Left forelimb (tissue), 1 donor: Measurements from ENCODE around the gene HMHB1.

ENCODE experiments used
- DNase-seq: peaks from one replicate; pipeline ENCODE4 v3.0.0-alpha.2; 2018; ENCODE audit warnings: low spot score

Gene HMHB1

DNA sequence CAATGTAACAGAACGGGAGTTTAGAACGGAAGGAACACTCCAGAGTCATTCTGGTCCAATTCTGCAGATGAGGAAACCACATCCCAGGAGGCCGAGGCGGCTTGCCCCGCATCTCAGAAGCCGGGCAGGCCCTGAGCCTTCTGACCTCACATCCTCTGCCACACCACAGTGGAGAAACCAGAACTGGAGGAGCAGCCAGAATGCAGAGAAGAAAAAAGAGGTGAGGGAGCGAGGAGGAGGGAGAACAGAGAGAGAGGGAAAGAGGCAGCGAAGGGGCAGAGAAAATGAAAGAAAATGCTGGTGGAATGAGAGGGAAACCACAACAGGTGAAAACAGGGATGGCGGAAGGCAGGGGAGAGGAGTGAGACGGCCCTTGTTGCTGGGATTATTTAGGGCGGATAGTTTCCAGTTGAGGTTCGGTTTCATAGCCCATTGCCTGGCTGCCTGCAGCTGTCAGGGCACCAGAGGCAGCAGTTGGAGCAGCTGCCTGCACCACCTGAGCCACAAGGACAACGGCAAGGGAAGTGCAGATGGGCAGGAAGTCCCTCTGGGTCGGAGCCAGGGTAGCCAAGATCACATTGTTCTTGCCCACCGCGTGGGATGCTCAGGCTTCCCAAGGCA, at the start of gene HMHB1:
Gene HMHB1, plus strand, starts transcription at position 77 of the 621 bp plus-strand sequence.
- no peak for DNase-seq

GRCh38 chr5:143762636-143763220, 49.2 kb upstream of the HMHB1 start:
- no peak for DNase-seq

DNA sequence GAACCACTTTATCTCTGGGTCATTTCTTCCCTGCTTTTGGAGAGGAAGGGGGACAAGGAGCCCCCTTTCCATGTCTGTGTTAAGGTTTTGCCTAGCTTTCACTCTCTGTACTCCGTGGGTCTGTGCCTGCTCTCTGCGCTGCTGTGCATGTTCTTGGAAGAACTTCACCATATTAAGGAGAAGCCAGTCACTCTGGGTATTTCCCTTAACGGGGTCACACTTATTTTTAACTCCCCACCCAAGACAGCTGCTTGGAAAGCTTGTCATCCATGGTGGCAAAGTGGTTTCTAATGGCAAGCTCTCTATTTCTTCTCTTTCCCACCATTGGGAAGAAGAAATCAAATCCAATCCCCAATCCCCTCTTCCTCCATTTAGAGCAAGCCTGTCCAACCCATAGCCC, 44.8 kb upstream of the HMHB1 start:
- no peak for DNase-seq

DNA sequence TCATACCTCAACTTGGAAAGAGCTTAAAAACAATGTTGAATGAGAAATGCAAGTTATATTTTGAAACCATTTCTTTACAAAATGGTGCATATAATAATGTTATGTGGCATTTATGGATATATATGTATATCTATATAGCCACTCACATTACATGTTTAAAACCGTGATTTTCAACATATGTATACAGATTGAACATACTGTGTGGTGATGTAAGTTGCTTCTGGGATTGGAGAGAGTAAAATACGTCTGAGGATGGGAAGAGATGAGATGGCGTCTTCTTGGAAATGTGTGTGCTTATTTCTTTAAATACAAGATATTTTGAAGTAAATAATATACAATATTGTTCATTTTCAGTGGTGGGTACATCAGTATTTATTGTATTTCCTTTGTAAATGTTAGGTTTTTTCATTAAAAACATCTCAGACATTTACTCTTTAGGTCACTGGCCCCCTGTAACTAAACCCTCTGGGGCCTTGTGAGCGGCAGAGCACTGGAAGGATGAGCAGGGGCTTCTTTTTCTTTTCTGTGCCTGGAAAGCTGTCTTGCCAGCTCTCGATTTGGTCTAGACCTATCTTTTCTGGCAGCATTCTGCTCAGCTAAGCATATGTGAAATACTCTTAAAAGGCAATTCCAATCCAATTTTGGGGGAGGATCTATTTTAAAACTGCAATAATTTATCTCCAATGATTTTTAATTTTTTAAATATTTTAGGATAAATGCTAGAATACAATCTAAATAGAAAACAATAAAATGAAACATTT, 42.8 kb upstream of the HMHB1 start:
- no peak for DNase-seq

DNA sequence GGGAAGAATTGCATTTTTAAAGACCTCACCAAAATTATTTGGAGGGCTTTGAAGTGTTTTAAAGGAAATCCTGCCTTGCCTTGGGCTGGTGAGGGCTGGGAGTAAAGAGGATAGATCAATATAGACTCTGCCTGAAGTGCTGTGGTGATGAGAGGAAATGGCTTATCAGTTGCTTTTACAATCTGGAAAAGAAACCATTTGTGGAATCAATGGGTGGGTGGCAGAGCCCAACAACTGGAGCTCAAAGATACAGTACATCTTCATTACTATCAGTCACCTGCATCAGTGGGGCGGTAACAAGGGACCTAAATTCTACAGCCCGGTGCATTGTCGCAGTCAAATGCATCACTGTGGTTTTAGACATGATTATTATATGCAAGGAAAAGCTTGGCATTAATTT, 41.5 kb upstream of the HMHB1 start:
- DNase-seq = no peak

DNA sequence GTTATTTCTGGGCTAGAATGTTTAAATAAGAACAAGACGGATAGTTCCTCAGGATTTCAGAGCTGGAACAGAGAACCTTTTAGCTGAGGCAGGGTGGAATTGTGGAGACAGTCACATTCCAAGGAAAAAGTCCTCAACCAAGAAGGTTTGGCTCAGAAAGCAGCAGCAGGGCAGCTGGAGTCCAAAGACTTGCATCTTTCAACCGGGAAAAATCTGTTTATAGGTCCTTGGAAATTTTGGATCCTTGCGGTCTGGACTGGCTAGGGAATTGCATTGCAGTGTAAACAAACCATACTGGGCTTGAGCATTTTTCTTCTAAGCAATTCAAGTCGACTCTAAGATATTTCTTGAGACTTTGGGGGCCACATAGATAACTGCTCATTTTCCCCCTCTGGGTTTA, 40.8 kb upstream of the HMHB1 start:
- DNase-seq = no peak

GRCh38 chr5:143771602-143772001, 40.4 kb upstream of the HMHB1 start:
- no peak for DNase-seq

GRCh38 chr5:143772621-143773020, 39.3 kb upstream of the HMHB1 start:
- no peak for DNase-seq

GRCh38 chr5:143775258-143775657, 36.7 kb upstream of the HMHB1 start:
- no peak for DNase-seq

DNA sequence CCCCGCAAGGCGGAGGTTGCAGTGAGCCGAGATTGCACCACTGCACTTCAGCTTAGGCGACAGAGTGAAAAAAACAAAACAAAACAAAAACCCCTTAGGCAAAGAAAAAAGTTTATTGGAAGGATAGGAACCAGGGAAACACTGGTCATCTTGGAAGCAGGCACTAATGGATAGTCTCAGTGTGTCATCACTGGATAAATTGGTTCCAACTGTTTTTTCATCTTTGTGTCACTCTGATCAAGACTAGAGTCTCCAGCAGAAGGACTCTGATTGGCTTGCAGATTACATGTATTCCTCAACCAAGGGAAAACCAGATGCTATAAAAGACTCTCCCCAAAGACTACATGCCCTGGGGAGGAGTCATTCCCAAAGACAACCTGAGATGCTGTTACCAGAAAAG, 35.0 kb upstream of the HMHB1 start:
- no peak for DNase-seq

- DNase-seq = no peak
These were observed 32.5 kb upstream of the HMHB1 start for GRCh38 chr5:143779506-143779905.

- no peak for DNase-seq
These were observed 29.9 kb upstream of the HMHB1 start for GRCh38 chr5:143781993-143782520.

DNA sequence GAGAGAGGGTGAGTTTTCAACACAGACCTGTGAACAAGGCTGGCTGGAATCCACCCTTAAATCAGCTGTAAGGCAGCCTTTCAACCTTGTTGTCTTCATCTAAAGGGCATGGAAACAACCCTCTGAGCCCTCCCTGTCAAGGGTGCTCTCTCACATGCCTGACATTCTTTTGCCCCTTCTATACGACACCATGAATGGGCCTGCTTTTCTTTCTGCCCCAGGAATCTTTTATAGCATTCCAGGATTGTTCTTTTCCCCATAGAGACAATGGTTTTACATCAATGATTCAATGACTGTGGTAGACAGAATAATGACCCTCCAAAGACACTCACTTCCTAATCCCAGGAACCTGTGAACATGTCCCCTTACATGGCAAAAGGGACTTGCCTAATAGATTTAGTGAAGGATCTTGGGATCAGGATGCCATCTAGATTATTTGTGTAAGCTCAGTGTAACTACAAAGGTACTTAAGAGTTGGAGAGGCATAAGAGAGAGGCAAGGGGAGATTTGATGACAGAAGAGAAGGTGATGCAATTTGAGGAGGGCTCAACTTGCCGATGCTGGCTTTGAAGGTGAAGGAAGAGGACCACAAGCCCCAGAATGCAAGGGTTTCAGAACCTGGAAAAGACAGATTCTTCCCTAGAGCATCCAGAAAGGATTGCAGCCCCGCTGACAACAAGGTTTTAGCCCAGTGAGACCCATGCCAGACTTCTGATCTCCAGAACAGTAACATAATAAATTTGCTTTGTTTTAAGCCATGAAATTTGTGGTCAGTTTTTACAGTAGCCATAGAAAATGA, 29.2 kb upstream of the HMHB1 start:
- no peak for DNase-seq

- no peak for DNase-seq
These were observed 23.6 kb upstream of the HMHB1 start for GRCh38 chr5:143788401-143788800.

- no peak for DNase-seq
These were observed 21.4 kb upstream of the HMHB1 start for GRCh38 chr5:143790457-143791112.

GRCh38 chr5:143791848-143792731, 19.9 kb upstream of the HMHB1 start:
- DNase-seq = no peak

- DNase-seq = no peak
These were observed 18.7 kb upstream of the HMHB1 start for GRCh38 chr5:143793249-143793648.

- no peak for DNase-seq
These were observed 15.8 kb upstream of the HMHB1 start for GRCh38 chr5:143796125-143796524.

DNA sequence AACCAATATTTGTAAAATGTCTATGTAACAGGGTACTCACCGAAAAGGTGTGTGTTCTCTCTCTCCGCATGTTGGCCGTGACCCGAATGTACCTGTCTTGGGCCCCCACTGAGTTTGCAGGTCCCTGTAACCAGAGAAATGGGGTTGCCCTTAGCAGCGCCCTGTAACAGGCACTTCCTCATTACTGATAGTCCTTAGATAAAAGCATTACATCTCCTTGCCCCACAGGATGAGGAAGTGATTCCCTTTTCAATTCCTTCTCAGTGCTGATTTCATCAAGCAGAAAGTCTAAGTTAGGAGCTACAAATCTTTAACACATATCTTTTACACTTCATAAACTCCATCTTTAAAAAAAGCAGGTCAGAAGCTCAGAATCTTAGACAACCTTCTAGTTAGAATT, 15.2 kb upstream of the HMHB1 start:
- DNase-seq = no peak

DNA sequence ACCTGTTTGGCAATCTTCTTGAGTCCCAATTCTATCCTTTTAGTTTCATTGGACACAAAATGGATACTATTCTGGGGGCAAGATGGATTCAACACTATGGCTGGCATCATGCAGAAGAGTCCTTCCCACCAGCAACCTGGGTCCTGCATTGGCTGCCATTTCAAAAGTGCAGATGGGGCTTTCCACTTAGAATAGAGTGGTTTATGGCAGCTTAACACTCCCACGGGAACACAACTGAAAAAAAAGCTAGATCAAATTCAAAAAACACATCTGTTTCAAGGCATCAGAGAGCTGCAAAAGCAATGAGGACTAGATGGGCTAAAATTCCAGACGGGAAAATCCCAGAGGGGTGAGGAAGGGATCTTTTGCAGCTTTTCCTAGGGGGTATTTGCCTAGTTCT, 11.2 kb upstream of the HMHB1 start:
- DNase-seq = no peak
